OCI-LY3 (cell line): ENCODE measurements around the gene KCNQ1.

Experiments used
- H2AFZ ChIP-seq: fragments of 200-600, 300-600 bp; shearing (Covaris generic); 2 replicates; pipeline ENCODE4 v1.6.0; 2014; ENCODE audit warnings: antibody characterized with exemption, low read depth, low read length
- H3K27ac ChIP-seq: fragments of 200-600, 300-600 bp; sonication (generic); 2 replicates; pipeline ENCODE4 v1.5.1; 2014; ENCODE audit warnings: mild to moderate bottlenecking, low read length, moderate library complexity, mixed read lengths
- H3K27me3 ChIP-seq: fragments of 200-600, 300-600 bp; sonication (generic); 2 replicates; pipeline ENCODE4 v1.6.1; 2014; ENCODE audit warnings: low read depth, low read length, mixed read lengths
- H3K36me3 ChIP-seq: fragments of 200-600, 300-600 bp; sonication (generic); replicated peaks from 2 replicates; pipeline ENCODE3; 2014; ENCODE audit warnings: low read depth, low read length, mixed read lengths
- H3K4me1 ChIP-seq: fragments of 300-600, 200-600 bp; sonication (generic); 2 replicates; pipeline ENCODE4 v1.6.1; 2014; ENCODE audit warnings: low read length, mixed read lengths
- H3K4me2 ChIP-seq: fragments of 200-600, 300-600 bp; sonication (generic); 2 replicates; pipeline ENCODE4 v1.6.1; 2014; ENCODE audit warnings: low read length, mixed read lengths
- H3K4me3 ChIP-seq: fragments of 300-600, 200-600 bp; sonication (generic); 2 replicates; pipeline ENCODE4 v1.5.1; 2014; ENCODE audit warnings: antibody characterized with exemption, mild to moderate bottlenecking, low read length, moderate library complexity
- H3K79me2 ChIP-seq: fragments of 300-600, 200-600 bp; shearing (Covaris generic); 2 replicates; pipeline ENCODE4 v1.6.1; 2014; ENCODE audit warnings: mild to moderate bottlenecking, low read length, mixed read lengths
- H3K9ac ChIP-seq: fragments of 300-600, 200-600 bp; shearing (Covaris generic); 2 replicates; pipeline ENCODE4 v1.6.0; 2014; ENCODE audit warnings: mild to moderate bottlenecking, low read length, moderate library complexity
- H3K9me3 ChIP-seq: fragments of 200-600, 300-600 bp; shearing (Covaris generic); 2 replicates; pipeline ENCODE4 v1.6.1; 2014; ENCODE audit warnings: low read length, mixed read lengths; ENCODE audit not compliant: insufficient read depth
- H4K20me1 ChIP-seq: fragments of 200-600, 300-600 bp; sonication (generic); 2 replicates; pipeline ENCODE4 v1.6.1; 2016; ENCODE audit warnings: low read length, mixed read lengths; ENCODE audit not compliant: insufficient read depth
- CTCF ChIP-seq: fragments of 200-600, 300-600 bp; sonication (generic); IDR thresholded peaks from 2 replicates; pipeline ENCODE4 v1.5.1; 2014; ENCODE audit warnings: antibody characterized with exemption, low read length, low read depth
- EZH2phosphoT487 ChIP-seq: fragments of 200-600 bp; shearing (Covaris generic); IDR thresholded peaks from 2 replicates; pipeline ENCODE4 v1.6.1; 2018; ENCODE audit warnings: antibody characterized with exemption, mixed run types, low read depth

KCNQ1 gene

GRCh38 chr11:2857918-2858317 is 413.1 kb downstream of the KCNQ1 start:
- Histone ChIP-seq H3K4me1 (peaks cover 8% of the 10 kb centered on the region), H2AFZ (no peak overlapping the region), H3K4me3 (no peak overlapping the region), H3K9ac (no peak overlapping the region), H3K27me3 (no peaks in the 10 kb centered on the region), H3K36me3 (no peaks in the 10 kb centered on the region), H3K9me3 (no peaks in the 10 kb centered on the region), H3K27ac (no peak overlapping the region), H3K4me2 (no peak overlapping the region), H4K20me1 (no peaks in the 10 kb centered on the region), H3K79me2 (no peaks in the 10 kb centered on the region)
- no peak for TF ChIP-seq EZH2phosphoT487
- TF ChIP-seq CTCF, result no peak

- Histone ChIP-seq H3K4me3 (no peak overlapping the region), H3K4me2 (no peak overlapping the region), H3K79me2 (no peaks in the 10 kb centered on the region), H3K9me3 (no peaks in the 10 kb centered on the region), H3K27me3 (no peaks in the 10 kb centered on the region), H3K4me1 (peaks cover 8% of the 10 kb centered on the region), H3K9ac (no peak overlapping the region), H3K36me3 (no peaks in the 10 kb centered on the region), H2AFZ (no peak overlapping the region), H4K20me1 (no peaks in the 10 kb centered on the region), H3K27ac (no peak overlapping the region)
- no peak for TF ChIP-seq CTCF
- no peak for TF ChIP-seq EZH2phosphoT487
Observed at GRCh38 chr11:2858995-2859698, 414.3 kb downstream of the KCNQ1 start.

- no peak overlapping the region for H2AFZ ChIP-seq
- no peaks in the 10 kb centered on the region for H3K79me2 ChIP-seq
- no peak overlapping the region for H3K4me2 ChIP-seq
- no peaks in the 10 kb centered on the region for H3K27me3 ChIP-seq
- no peak for TF ChIP-seq CTCF
- TF ChIP-seq EZH2phosphoT487, result no peak
- no peak overlapping the region for H3K27ac ChIP-seq
- H3K9me3 ChIP-seq, result no peaks in the 10 kb centered on the region
- H3K36me3 ChIP-seq, result no peaks in the 10 kb centered on the region
- H4K20me1 ChIP-seq, result no peaks in the 10 kb centered on the region
- H3K4me3 ChIP-seq, result no peak overlapping the region
- peaks cover 8% of the 10 kb centered on the region for H3K4me1 ChIP-seq
- no peak overlapping the region for H3K9ac ChIP-seq
Observed at GRCh38 chr11:2859699-2860037, 414.9 kb downstream of the KCNQ1 start.

GRCh38 chr11:2860636-2861035 is 415.8 kb downstream of the KCNQ1 start:
- no peaks in the 10 kb centered on the region for H3K36me3 ChIP-seq
- H3K9ac ChIP-seq, result no peak overlapping the region
- H4K20me1 ChIP-seq, result no peaks in the 10 kb centered on the region
- no peak for TF ChIP-seq CTCF
- no peak for TF ChIP-seq EZH2phosphoT487
- no peaks in the 10 kb centered on the region for H3K9me3 ChIP-seq
- H3K27ac ChIP-seq, result no peak overlapping the region
- no peaks in the 10 kb centered on the region for H3K79me2 ChIP-seq
- H2AFZ ChIP-seq, result no peak overlapping the region
- H3K4me3 ChIP-seq, result no peak overlapping the region
- peak overlapping the region; percentile 21 for H3K4me2 ChIP-seq
- H3K4me1 ChIP-seq, result peaks cover 8% of the 10 kb centered on the region
- H3K27me3 ChIP-seq, result no peaks in the 10 kb centered on the region
